ENCODE measurements around the gene SPATS1.

SPATS1 gene, protein sequence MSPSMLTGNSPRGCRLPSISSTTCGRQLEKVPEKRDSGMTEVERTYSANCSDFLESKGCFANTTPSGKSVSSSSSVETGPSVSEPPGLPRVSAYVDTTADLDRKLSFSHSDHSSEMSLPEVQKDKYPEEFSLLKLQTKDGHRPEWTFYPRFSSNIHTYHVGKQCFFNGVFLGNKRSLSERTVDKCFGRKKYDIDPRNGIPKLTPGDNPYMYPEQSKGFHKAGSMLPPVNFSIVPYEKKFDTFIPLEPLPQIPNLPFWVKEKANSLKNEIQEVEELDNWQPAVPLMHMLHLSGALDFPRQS

DNA sequence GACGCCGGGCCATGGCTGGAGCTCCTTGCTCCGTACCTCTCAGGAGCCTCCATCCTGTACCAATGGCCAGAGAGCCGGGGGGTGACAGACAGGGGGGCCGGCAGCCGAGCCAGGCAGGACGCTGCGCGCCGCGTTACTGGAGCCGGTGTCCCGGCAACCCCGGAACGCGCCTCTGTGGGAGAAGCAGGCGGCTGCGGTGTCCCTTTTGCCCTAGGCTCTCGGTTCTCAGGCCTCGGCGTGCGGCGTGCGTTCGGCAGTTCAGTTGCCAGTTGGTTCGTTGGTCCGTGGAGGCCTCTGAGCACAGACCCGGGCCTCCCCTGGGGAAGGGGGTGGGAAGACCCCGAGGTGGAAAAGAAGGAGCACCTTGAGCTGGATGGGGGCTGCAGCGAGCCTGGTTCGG, at the start of gene SPATS1:
Gene SPATS1, plus strand, starts transcription at position 162 of the 400 bp plus-strand sequence. CDS start 446 bp downstream, outside the sequence.
- peak in 1 of 2 experiments; percentile 35 for DNase-seq

DNA sequence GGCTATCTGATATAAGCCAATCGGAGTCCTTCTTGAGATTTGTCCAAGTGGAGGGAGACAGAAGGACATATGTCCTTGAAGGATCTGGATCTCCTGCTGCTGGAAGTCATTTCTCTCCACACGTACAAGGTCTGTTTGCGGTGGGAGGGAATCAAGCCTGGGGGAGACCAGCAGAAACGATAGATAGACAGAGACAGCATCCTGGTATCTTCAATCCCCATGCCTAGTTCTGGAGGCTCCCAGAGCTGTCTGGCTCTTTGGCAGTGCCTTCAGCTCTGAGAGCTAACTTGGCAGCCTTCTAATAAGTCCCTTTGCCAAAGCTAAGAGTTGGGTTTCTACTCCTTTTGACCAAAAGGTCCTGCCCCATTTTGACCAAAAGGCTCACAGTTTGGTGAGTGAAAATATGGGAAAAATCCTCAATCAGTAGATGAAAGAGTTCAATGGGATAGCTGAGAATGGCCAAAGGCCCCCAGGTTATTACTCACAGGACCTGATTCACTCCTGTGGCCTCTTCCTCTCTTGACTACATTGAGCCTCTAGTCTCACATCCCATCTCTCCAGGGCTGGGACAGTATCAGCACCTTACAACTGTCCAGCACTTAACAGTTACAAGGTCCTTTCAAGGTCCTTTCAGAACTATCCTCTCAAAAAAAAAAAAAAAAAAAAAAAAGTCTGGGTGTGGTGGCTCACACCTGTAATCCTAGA, 49.6 kb upstream of the SPATS1 start:
- DNase-seq, result no peak

DNA sequence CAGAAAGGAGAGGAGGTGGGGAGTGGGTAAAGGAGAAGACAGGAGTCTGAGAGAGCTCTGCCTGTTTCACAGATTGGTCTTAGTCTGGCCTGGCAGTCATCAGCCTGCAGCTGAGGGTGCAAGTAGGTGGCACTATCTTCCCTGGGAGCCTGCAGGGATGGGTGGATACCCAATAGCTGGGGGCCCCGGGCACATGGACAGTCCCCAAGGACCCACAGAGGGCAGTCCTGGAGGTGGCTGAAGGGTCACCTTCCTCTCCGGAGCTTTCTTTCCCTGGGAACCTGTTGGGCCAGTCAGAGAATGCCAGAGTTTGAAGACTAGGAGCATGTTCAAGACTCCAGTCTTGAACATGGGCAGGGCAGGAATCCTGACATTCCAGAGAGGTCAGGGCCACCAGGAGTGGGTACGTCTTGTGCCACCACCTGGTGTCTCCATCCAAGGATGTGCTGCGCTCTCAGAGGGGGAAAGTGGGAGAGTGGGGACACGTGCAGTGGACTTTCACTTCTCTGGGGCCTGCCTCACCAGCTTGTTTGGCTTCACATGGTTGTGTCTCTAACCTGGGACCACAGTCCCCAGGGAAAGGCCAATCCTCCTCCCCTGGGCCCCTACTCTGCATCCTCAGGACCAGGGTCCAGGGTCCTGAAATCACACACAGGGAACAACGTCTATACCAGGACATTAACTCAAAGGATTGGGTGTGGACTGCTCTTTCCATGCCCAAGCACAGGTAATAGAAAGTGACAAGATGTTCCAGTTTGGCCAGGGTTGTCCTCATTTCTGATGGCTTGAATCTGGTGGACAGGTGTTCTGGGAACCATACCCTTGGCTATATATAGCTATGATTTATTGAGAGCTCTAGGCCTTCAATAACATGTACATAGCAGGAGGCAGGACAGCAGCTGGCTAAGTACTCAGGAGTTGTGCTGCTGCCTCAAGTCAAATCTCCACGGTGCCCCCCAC, 47.3 kb upstream of the SPATS1 start:
- no peak for DNase-seq

DNA sequence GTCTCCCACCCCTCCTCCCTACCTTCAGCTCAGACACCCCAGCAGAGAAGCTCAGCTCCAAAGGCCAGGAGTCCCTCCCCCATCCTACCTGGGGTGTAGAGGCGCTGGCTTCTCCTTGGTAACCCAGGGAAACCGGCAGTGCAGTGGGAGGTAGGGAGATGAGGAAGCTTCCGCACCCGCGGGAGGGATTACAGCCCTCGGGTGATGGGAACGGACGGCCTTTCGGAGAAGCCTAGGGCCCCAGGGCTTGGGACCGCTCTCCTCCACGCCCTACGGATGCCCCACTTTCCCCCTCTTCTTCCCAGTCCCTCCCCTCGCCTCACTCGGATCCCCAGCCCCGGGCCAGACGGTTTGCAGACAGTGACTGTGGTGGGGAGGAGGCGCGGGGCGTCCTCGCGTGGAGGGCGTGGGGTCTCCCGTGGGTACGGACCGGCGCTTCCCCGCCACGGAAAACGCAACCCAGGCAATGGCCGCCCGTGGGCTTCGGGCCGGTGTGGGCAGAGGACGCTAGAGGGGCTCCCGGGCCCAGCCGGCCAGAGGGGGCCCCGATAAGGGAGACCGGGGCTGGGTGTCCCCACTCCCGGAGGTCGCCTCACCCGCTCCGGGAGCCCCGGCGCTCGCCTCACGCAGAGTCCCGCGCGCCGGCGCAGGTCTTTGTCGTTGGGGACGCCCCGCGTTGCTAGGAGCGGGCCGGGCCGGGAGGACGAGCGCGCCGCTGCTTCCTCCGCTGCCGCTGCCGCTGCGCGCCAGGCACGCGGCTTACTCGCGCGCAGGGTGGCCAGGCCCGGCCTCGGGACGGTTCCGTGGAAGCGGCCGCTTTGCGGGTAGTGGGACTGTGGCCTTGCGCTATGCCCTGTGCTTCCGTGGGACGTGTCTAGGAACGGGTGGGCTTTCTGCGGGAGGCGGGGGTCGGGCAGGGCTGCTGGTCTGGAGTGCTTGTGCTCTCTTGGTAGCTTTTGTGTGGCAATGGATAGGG, 45.1 kb upstream of the SPATS1 start:
- peak; percentile 66 to 71 for DNase-seq

DNA sequence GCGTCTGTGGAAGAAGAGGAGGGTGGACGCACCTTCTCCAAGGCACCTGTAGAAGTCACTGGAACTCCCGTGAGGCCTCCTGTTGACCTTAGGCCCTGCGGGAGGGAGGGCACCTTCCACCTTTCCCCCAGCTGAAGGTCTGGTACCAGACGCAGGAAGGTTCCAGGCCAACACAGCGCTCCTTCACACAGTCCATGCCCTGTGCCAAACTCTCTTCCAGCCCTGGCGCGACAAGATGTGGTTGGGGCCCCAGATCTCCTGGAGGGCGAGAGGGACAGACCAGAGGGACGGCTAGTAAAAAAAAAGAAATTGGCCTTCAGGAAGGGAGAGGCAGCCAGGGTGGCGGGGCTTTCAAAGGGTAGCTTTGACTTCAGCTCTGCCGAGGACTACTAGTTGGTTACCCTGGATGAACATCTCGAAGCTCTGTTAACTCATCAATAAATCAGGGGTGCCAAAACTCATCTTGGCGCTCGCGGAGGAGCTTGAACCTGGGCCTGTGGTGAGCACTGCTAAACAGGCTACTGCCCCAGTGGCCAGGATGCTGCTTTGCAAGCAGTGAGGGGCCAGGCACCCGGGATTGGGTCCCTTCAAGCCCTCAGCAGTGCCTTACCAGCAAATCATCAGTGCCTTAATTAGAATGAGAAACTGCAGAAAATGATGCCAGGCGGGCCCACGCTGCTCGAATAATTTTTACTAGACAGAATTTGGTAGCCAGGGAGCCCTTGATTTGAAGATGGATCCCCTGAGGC, 44.2 kb upstream of the SPATS1 start:
- DNase-seq, result no peak

DNA sequence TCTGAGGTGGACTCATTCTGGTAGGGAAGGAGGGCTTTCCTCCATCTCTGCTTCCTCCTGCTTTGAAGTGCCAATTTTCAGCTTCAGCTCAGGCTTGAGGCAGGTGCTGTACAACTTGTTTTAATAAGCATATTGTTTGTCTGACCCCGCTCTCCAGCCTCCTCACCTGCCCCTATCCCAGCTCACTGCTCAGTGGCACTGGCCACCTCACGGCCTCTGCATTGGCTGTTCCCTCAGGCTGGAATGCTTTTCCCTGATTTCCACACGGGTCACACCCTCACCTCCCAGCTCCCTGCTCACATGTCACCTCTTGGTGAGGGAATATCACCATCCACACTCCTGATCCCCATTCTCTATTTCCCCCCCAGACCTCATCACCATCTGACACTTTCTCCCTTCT, 43.6 kb upstream of the SPATS1 start:
- no peak for DNase-seq

DNA sequence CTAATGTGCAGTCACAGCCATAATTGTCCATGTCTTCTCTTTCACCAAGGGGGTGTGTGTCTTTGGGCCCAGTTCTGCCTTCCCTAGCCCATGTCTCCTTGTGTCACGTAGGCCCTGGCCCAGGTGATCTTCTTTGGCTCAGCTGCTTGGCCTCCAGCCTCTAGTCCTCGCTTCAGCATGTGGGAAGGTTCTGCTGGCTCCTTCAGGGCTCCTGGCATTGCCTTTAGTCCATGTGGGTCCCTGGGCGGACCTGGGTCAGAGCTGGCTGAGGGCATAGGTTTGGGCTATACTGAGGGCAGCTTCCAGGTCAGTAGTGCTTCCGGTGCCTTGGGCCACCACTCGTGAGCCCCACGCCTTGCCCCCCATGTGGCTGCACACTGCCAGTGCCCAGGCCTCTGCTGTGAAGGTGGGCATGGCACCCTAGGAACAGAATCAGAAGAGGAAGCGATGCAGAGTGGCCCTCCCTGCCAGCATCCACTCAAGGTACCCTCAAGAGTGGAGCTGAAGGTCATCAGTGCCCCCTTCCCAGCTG, 42.1 kb upstream of the SPATS1 start:
- DNase-seq, result no peak

DNA sequence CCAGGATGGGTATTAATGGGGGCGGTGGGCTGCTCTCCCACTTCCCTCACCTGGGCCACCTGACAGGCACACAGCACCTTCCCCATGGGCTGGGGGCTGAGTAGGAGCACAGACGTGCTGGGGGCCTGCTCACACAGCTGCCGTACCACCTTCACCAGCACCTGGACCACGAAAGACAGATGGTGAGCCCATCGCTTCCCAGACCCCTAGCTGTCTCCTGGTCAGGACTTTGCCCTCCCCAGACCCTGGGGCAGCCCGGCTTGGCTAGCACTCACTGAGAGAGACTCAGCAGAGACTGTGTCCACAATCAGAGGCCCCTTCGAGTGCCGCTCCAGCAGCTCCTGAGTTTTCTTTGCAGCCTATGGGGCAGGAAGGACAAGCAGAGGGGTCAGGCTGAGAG, 41.3 kb upstream of the SPATS1 start:
- no peak for DNase-seq

DNA sequence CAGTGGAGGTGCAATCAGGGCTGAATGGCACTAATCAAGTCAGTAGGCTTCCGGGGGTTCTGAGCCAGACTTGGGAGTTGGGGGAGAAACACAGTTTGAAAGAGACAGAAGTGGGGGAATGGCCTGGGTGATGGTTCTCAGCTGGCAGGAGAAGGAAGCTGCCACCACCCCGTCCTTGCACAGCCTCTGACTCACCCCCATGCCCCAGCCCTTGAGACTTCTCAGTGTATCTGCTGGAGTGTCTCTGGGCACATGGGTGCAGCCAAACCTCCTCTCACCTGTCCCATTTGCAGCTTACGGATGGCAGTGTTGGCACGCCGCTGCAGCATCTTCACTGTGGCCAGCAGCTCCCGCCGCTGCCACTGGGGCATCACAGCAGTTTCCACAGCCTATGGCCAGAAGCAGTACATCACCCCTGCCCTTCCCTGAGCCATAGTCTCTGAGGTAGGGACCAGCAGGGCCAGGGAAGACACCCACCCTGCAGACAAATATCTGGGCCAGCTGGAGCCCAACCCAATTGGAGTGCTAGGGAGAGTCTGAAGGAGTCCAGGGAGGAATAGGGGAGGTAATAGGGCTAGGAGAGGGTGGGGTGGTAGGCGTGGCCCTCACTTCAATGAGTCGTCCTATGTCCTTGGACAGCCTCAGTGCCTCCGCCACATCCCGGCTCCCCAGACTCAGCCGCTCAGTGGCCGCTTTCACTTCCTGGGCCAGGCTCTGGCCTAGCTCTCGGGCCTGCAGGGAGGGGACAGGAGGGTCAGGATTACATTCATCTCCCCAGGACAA, 40.5 kb upstream of the SPATS1 start:
- no peak for DNase-seq

DNA sequence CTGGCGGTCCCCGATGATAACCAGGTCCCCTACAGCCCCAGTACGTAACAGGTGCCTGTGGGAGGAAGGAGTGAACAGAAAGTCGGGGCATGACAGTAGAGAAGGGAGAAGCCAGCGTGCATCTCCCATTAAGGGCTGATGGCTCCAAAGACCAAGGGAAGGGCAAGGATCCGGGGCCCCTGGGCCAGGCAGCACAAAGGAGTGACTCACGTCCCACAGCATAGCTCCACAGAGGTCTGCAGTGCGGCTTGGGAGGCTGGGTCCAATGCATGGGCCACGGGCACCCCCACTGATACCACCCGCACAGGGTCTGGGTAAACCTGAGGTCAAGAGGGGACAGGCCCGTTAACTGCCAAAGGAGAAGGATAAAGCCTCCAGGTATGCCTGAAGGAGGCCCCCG, 39.6 kb upstream of the SPATS1 start:
- no peak for DNase-seq

DNA sequence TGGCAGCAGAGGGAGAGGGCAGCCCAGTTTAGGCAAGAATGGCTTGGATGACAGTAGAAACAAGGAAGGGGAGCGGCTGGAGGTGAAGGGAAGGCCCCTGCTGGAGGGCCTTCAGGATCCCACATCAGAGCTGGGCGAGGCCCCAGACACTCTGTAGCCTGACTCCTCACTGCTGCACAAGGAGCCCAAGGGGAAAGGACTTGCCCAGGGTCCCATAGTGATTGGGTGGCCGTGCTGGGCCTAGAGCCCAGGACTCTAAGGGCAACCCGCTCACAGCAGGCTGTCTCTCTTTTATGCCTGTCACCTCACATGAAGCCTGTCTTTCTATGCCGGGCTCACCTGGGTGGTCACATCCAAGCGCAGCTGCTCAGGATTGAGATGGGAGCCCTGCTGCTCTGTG, 38.6 kb upstream of the SPATS1 start:
- no peak for DNase-seq

DNA sequence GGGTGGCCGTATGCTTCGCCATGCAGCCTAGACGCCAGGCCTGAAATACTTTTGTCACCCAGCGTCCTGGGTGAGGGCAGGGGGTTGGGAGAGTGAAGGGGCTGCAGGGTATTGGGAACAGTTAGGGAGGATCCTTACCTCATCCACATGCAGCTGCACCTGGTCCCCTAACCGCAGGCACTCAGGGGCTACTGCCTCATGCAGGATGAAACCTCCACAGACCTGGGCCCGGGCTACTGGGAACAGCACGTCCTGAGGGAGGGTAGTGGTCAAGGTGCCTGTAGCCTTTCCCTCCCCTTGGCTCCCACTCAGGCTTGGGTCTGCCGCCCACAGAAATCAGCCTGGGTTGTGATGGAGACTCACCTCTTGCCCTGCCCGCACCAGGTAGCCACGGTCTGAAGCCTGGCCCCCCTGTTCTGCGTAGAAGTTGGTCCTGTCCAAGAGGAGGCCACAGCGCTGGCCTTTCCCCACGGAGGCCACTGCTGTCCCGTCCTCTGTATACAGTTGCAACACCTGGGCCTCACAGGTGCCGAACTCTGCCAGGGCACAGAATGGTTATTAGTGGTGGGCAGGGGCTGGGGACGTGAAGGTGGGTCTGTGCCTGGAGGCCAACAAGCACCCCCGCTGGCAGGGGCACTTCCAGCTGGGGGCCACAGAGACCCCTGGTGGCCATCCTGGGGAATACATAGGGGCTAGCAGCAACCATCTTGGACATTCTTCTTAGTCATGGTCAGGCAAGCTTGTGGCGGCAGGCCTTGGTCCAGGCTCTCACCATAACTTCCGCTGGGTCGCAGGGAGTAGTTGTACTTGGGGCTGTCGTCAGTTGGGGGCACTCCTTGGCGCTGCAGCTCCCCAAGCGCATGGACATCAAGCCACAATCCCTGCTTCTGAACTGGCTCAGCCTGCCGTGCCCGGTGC, 37.9 kb upstream of the SPATS1 start:
- DNase-seq, result peak; percentile 50 to 60

DNA sequence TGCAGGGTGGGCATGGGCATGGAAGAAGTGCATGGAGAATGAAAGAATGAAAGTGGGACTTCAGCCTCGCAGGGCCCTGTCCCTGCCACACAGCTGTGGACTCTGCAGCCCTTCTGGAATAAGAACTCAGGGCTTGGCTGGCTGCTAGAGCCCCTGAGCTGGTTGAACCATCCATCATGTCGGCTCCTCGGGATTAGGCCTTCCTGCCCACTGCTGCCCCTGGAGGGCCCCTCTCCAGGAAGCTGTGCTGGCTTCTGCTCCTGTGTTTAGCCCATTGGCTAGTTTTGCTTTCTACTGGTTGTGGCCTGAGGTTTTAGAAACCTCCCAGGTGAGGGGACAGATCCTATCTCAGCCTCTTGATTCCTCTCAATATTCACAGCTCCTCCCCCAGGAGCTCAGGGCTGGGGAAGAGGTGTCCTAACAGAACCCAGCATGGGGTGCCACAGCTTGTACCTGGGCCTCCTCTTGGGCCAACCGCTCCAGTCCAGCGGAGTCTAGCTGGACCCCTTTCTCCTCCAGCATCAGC, 37.2 kb upstream of the SPATS1 start:
- DNase-seq, result no peak

DNA sequence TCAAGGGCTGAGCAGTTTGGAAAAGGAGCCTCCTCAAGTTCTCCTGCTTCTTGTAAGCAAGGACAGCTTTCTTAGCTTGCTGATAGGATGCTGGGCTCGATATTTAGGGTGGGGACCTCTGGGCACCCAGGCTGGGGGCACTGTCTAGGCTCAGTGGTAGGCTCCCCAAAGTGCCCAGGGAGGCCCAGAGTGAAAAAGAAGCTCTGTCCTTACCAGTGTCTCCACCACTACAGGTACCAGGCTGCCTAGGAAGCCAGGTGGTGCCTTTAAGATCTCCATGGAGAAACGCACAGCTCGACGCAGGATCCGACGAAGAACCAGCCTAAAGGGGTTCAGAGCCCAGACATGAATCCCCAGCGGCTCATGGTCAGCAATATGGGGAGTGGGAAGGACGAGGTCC, 35.7 kb upstream of the SPATS1 start:
- DNase-seq, result no peak

DNA sequence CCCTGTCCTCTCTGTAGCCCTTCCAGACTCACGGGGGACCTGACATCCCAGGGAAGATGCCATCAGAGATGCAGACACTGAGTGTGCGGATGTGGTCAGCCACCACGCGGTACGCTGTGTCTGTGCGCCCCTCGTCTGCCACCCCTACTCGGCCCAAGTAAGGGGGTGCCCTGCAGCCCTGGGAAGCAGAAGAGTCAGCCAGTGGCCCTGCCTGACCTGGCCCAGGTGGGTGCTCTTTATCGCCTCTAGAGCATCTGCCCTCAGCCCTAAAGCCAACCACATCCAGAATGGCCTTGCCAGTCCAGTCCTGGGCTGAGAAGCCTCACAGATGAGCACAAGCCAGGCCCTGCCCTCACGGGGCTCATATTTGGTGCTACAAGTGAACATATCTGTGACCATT, 35.2 kb upstream of the SPATS1 start:
- no peak for DNase-seq

DNA sequence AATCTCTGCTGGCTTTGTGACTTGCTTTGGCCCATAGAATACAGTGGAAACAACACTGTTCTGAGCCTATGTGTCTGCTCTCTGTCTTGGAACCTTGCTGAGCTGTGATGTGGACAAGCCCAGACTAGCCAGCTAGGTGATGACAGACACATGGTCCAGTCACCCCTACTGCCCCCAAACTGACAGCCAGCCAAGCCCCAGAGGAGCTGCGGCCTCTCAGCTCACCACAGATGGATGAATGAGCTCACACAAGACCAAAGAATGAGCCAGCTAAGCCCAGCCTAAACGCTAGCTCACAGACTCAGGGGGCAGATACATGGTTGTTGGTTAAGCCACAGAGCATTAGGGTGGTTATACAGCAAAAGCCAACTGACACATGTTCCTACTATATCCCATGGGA, 33.4 kb upstream of the SPATS1 start:
- no peak for DNase-seq

DNA sequence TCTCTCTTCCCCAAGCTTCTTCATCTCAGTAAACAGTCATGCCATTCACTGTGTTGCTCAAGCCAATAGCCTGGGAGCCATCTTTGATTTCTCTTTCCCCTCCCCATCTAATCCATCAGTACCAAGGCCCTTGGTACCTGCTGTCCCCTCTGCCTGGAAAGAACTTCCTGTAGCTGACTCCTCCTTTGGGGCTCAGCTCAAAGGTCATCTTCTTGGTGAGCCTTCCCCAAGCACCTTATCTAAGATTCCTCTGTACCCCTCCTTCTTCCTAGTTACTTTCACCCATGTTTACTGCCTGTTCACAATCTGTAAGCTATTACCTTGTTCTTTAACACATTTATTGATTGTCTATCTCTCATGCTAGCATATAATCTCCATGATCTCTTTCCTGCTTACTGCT, 32.8 kb upstream of the SPATS1 start:
- no peak for DNase-seq

DNA sequence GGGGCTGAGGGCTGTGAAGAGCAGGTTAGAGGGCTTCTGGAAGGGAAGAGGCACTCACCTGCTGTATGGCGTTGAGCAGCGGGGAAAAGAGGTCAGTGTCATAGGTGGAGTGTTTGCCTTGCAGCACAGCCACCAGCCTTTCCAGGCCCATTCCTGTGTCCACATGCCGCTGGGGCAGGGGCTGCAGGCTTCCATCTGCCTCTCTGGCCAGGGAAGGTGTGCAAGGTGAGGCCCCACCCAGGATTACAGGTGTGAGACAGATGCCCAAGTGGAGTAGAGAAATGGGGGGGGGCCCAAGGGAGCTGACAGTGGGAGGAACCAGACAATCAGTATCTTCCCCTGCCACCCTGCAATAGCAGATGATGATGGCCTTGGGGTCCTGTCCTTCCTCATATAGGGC, 32.2 kb upstream of the SPATS1 start:
- no peak for DNase-seq

DNA sequence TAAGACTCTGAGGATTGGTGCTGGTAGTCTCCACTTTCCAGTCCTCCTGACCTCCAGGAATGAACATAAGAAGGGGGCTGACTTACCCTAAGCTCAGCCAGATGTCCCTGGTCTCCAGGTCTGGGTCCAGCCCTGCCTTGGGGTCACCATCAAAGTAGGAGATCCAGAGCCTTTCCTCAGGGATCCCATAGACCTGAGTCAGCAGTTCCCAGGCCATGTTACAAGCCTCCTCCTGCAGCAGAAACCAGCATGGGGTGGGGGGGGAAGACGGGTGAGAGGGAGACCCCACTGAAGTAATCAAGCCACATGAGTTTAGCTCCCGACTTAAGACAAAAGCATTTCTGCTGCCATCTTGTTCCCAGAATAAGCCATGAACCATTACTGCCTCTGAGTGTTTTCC, 31.1 kb upstream of the SPATS1 start:
- DNase-seq, result no peak

Data from activated T-cell treated with anti-CD3 and anti-CD28 coated beads, Interleukin-2, amount 50 U/mL, for 48 hours (primary cell).